Uterus (tissue), 4 donors: ENCODE data around the gene DGCR6. TPM values are rescaled to one million over a fixed set of nuclear protein-coding genes. Genes with fewer than 3 reads are reported as not detected.
A peak's percentile ranks its signal among the peaks of the same experiment; 100 is the strongest.
"Not testable (repeated sequence)": the region's sequence is repeated elsewhere in the genome, so short reads cannot be mapped to it uniquely, and the experiment has no call there.

ENCODE experiments used
- DNase-seq, 2 donors: peaks; one replicate each; pipeline ENCODE4 v3.0.0-alpha.2; 2019 to 2020
- H3K27ac ChIP-seq, 2 donors: fragments of 200-600 bp; sonication (generic); 1 replicate in 1 of 2; 2 replicates in 1 of 2; pipeline ENCODE4 v1.5.1; 2016 to 2018
- H3K27me3 ChIP-seq, 2 donors: fragments of 200-600 bp; sonication (generic); one replicate each; pipeline ENCODE4 v1.5.1; 2018 to 2019; ENCODE audit warnings: control low read depth in 1 of 2
- H3K36me3 ChIP-seq, 2 donors: fragments of 200-600 bp; sonication (generic); one replicate each; pipeline ENCODE4 v1.5.1; 2019; ENCODE audit warnings: control low read depth in 1 of 2
- H3K4me1 ChIP-seq, 2 donors: fragments of 200-600 bp; sonication (generic); one replicate each; pipeline ENCODE4 v1.5.1; 2018 to 2019; ENCODE audit warnings: control low read depth in 1 of 2
- H3K4me3 ChIP-seq, 2 donors: fragments of 200-600 bp; sonication (generic); 1 replicate in 1 of 2; 2 replicates in 1 of 2; pipeline ENCODE4 v1.5.1; 2018 to 2019; ENCODE audit warnings: mild to moderate bottlenecking in 1 of 2
- H3K9me3 ChIP-seq, 2 donors: fragments of 200-600 bp; sonication (generic); one replicate each; pipeline ENCODE4 v1.5.1; 2019; ENCODE audit warnings: control low read depth in 1 of 2
- CTCF ChIP-seq, 4 experiments: fragments of 200-600 bp in 2 of 4; fragments of 450-650 bp in 2 of 4; sonication (generic) in 2 of 4; IDR thresholded peaks; one replicate each; pipeline ENCODE4 v1.5.1; 2016 to 2019; ENCODE audit warnings: antibody characterized with exemption in 4 of 4, mild to moderate bottlenecking in 2 of 4, moderate library complexity in 1 of 4
- POLR2A ChIP-seq, 2 donors: fragments of 450-650 bp; IDR thresholded peaks; one replicate each; pipeline ENCODE4 v1.6.1; 2016; ENCODE audit warnings: antibody characterized with exemption in 2 of 2, mild to moderate bottlenecking in 1 of 2, moderate library complexity in 1 of 2
- intact Hi-C: fragments of 100-400 bp; cut with DNase I; formaldehyde crosslinking; loops from one replicate; pipeline ENCODE4 v1.15.1; 2023; ENCODE audit warnings: low total_unique reads
- total RNA-seq, 4 donors: library from RNA; depleted of rRNA in 3 of 4; stranded (reverse); fragments of >200 nt in 3 of 4; gene quantifications; one replicate each; pipeline versions ENCODE4 v1.1.0 to v1.2.4, GENCODE V29; 2014 to 2023
- donor health status: DM: yes; HTN: yes; CAD: no.

The DGCR6 gene
- total RNA-seq, 4 donors from 2014 or later = 1.8 to 2.9 (median 1.9) TPM; not detected in 1

- no peaks in the 10 kb centered on the region for H3K27me3 ChIP-seq
- H3K36me3 ChIP-seq = no peaks in the 10 kb centered on the region
- no peak for DNase-seq
- H3K4me1 ChIP-seq = no peaks in the 10 kb centered on the region
- no peaks in the 10 kb centered on the region for H3K9me3 ChIP-seq
- intact Hi-C loops = no loop called here
- H3K27ac ChIP-seq = no peak overlapping the region
- TF ChIP-seq CTCF (IDR thresholded peaks at IDR 0.05) = no peak
- TF ChIP-seq POLR2A (IDR thresholded peaks at IDR 0.05) = no peak
- no peak overlapping the region for H3K4me3 ChIP-seq
These were observed 45.9 kb downstream of the DGCR6 start for GRCh38 chr22:18952022-18952421.

- H3K36me3 ChIP-seq, H3K27me3 ChIP-seq, intact Hi-C loops, H3K4me3 ChIP-seq, H3K4me1 ChIP-seq, DNase-seq, H3K27ac ChIP-seq, H3K9me3 ChIP-seq: not testable (repeated sequence)
These were observed 47.0 kb downstream of the DGCR6 start for GRCh38 chr22:18953128-18953527.

GRCh38 chr22:18954303-18954989 lies 48.3 kb downstream of the DGCR6 start:
- intact Hi-C loops, H3K36me3 ChIP-seq, H3K27me3 ChIP-seq, H3K4me1 ChIP-seq, H3K4me3 ChIP-seq, H3K9me3 ChIP-seq, H3K27ac ChIP-seq: not testable (repeated sequence)
- DNase-seq = peak in 1 of 2 donors; percentile 64
- TF ChIP-seq CTCF (IDR thresholded peaks at IDR 0.05) = peak; percentile 63 to 78 (median 70)

GRCh38 chr22:18954990-18955571 lies 49.0 kb downstream of the DGCR6 start:
- Histone ChIP-seq H3K36me3 (no peaks in the 10 kb centered on the region), H3K27ac (no peak overlapping the region), H3K27me3 (no peaks in the 10 kb centered on the region), H3K9me3 (no peaks in the 10 kb centered on the region), H3K4me3 (no peak overlapping the region), H3K4me1 (no peaks in the 10 kb centered on the region)
- no peak for TF ChIP-seq POLR2A (IDR thresholded peaks at IDR 0.05)
- intact Hi-C loops = no loop called here
- DNase-seq = no peak

- H3K36me3 ChIP-seq = no peaks in the 10 kb centered on the region
- H3K4me3 ChIP-seq = no peak overlapping the region
- no peaks in the 10 kb centered on the region for H3K27me3 ChIP-seq
- H3K9me3 ChIP-seq = no peaks in the 10 kb centered on the region
- DNase-seq = no peak
- intact Hi-C loops = no loop called here
- no peak overlapping the region for H3K27ac ChIP-seq
- no peaks in the 10 kb centered on the region for H3K4me1 ChIP-seq
- TF ChIP-seq POLR2A (IDR thresholded peaks at IDR 0.05) (no peak), CTCF (IDR thresholded peaks at IDR 0.05) (no peak)
These were observed 49.6 kb downstream of the DGCR6 start for GRCh38 chr22:18955696-18956095.

GRCh38 chr22:18956121-18956895 lies 50.2 kb downstream of the DGCR6 start:
- H3K27me3 ChIP-seq, H3K27ac ChIP-seq, H3K9me3 ChIP-seq, DNase-seq, intact Hi-C loops, H3K4me1 ChIP-seq, H3K4me3 ChIP-seq, H3K36me3 ChIP-seq: not testable (repeated sequence)

- H3K9me3 ChIP-seq, H3K27me3 ChIP-seq, H3K27ac ChIP-seq, intact Hi-C loops, DNase-seq, H3K36me3 ChIP-seq, H3K4me3 ChIP-seq, H3K4me1 ChIP-seq: not testable (repeated sequence)
These were observed 50.8 kb downstream of the DGCR6 start for GRCh38 chr22:18956956-18957355.

- H3K4me1 ChIP-seq, H3K27me3 ChIP-seq, H3K27ac ChIP-seq, DNase-seq, H3K36me3 ChIP-seq, intact Hi-C loops, H3K4me3 ChIP-seq, H3K9me3 ChIP-seq: not testable (repeated sequence)
These were observed 51.7 kb downstream of the DGCR6 start for GRCh38 chr22:18957621-18958320.

GRCh38 chr22:18958321-18958705 lies 52.2 kb downstream of the DGCR6 start:
- DNase-seq, H3K9me3 ChIP-seq, H3K4me1 ChIP-seq, H3K27me3 ChIP-seq, H3K4me3 ChIP-seq, H3K36me3 ChIP-seq, H3K27ac ChIP-seq, intact Hi-C loops: not testable (repeated sequence)
